Ovary (tissue), 9 donors: ENCODE results near the gene SGPL1. TPM values are rescaled to one million over a fixed set of nuclear protein-coding genes. Genes with fewer than 3 reads are reported as not detected.
A peak's percentile ranks its signal among the peaks of the same experiment; 100 is the strongest.

Experiments used
- DNase-seq, 5 donors: peaks; one replicate each; pipeline ENCODE4 v3.0.0-alpha.2; 2019 to 2020
- H3K27ac ChIP-seq, 2 donors: fragments of 200-600 bp; one replicate each; pipeline versions ENCODE4 v1.5.1 to v1.8.0; 2019 to 2022
- H3K27me3 ChIP-seq: fragments of 200-600 bp; one replicate; pipeline ENCODE4 v1.8.0; 2022
- H3K36me3 ChIP-seq: fragments of 200-600 bp; sonication (generic); one replicate; pipeline ENCODE4 v1.5.1; 2019
- H3K4me1 ChIP-seq: one replicate; pipeline ENCODE4 v1.8.1; 2013; ENCODE audit warnings: mild to moderate bottlenecking, moderate library complexity; ENCODE audit not compliant: insufficient read depth
- H3K4me3 ChIP-seq: fragments of 200-600 bp; sonication (generic); one replicate; pipeline ENCODE4 v1.5.1; 2017
- H3K9me3 ChIP-seq, 2 donors: fragments of 200-600 bp in 1 of 2; sonication (generic) in 1 of 2; one replicate each; pipeline versions ENCODE4 v1.5.1 to v1.8.1; 2013 to 2019; ENCODE audit warnings: mild to moderate bottlenecking in 1 of 2, moderate library complexity in 1 of 2
- EP300 ChIP-seq: sonication (generic); formaldehyde crosslinking; IDR thresholded peaks from one replicate; pipeline ENCODE4 v1.6.1; 2017; ENCODE audit warnings: antibody characterized with exemption
- POLR2A ChIP-seq: fragments of 450-650 bp; IDR thresholded peaks from one replicate; pipeline ENCODE4 v1.6.1; 2017; ENCODE audit warnings: antibody characterized with exemption, mild to moderate bottlenecking, moderate library complexity
- WGBS, 3 donors: extraction: QIAGEN DNeasy Blood & Tissue Kit in 1 of 3; methylation state at CpG; one replicate each; pipeline versions ENCODE4 v1.1.5 to v1.1.7; 2013 to 2017; 5-methylcytosine and 5-hydroxymethylcytosine counted together
- intact Hi-C, 4 donors: fragments of 100-400 bp; cut with DNase I; formaldehyde crosslinking; loops; one replicate each; pipeline versions ENCODE4 v1.11.0 to v1.15.1; 2022 to 2023
- polyA plus RNA-seq, 2 donors: library from polyadenylated mRNA; stranded (reverse); fragments of 200-250 nt in 1 of 2; fragments of 350-450 nt in 1 of 2; fragmentation: Illumina TruSeq in 1 of 2; extraction: RNeasy Lipid Tissue Mini Kit (QIAGEN cat#74804) in 1 of 2; gene quantifications; one replicate each; pipeline ENCODE4 v1.2.3, GENCODE V29; 2013 to 2014
- total RNA-seq, 7 donors: library from RNA; depleted of rRNA in 2 of 7; stranded (reverse); fragments of >200 nt in 2 of 7; fragmentation: NEBNext Ultra II Directional in 3 of 7; extraction: Animal tissue kit (Norgen Biotek cat#: 25700) in 3 of 7; gene quantifications; one replicate each; pipeline versions ENCODE4 v1.1.0 to v1.2.4, GENCODE V29; 2016 to 2023
- TF ChIP-seq, protein P1 (sequence below), 3 donors: fragments of 450-650 bp in 2 of 3; fragments of 200-600 bp in 1 of 3; IDR thresholded peaks; one replicate each; pipeline versions ENCODE4 v1.5.1 to v1.8.0; 2016 to 2022; ENCODE audit warnings: antibody characterized with exemption in 3 of 3, mild to moderate bottlenecking in 1 of 3
- donor health status: DM: no; HTN: no; CAD: no; lungs with moderate emphysema.
- donor health status: DM: no; HTN: no; CAD: no.
- donor health status: Bipolar disorder and iron deficiency.
- donor health status: DM: yes; HTN: yes; CAD: no.
- donor health status: DM: no; HTN: no; CAD: no.
- donor health status: DM: yes; HTN: yes; CAD: no.

Gene SGPL1
- total and polyA plus RNA-seq, 9 donors, result 8.0 to 52.6 (median 30.8) TPM

DNA sequence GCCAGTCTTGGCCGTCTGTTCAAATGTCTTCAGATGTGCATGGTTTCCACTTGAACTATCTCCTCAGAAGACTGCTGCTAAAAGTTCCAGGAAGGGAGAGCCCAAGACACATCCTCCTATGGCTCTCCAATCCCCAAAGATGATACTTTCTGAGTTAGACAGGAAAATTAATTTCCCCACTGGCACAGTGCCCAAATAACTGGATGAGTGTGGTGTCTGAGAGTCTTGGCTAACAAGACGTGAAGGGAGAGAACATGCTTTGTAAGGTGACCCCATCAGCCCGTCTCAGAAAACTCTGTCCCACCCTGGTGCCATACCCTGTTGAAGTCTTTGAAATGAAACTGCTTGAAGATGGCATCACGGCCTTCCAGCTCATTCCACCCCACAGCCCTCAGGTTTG lies 69.7 kb downstream of the SGPL1 start:
- no peak for DNase-seq
- no peaks in the 10 kb centered on the region for H3K36me3 ChIP-seq
- intact Hi-C loops, result loop anchor here in 2 of 4 donors (10.0 kb wide), 2 partner anchors 71 to 331 kb away; partner anchors contain the start of gene SGPL1 (in 1 of the 2)
- peaks cover 3% of the 10 kb centered on the region for H3K4me1 ChIP-seq
- H3K9me3 ChIP-seq, result no peaks in the 10 kb centered on the region
- 78 to 84% (median 80%) methylated on average over 4 of the region's 4 CpGs for WGBS, 3 donors
- H3K4me3 ChIP-seq, result no peak overlapping the region
- H3K27ac ChIP-seq, result no peak overlapping the region
- H3K27me3 ChIP-seq, result no peaks in the 10 kb centered on the region
- TF ChIP-seq POLR2A (no peak), EP300 (no peak)
- TF ChIP-seq, protein P1, sequence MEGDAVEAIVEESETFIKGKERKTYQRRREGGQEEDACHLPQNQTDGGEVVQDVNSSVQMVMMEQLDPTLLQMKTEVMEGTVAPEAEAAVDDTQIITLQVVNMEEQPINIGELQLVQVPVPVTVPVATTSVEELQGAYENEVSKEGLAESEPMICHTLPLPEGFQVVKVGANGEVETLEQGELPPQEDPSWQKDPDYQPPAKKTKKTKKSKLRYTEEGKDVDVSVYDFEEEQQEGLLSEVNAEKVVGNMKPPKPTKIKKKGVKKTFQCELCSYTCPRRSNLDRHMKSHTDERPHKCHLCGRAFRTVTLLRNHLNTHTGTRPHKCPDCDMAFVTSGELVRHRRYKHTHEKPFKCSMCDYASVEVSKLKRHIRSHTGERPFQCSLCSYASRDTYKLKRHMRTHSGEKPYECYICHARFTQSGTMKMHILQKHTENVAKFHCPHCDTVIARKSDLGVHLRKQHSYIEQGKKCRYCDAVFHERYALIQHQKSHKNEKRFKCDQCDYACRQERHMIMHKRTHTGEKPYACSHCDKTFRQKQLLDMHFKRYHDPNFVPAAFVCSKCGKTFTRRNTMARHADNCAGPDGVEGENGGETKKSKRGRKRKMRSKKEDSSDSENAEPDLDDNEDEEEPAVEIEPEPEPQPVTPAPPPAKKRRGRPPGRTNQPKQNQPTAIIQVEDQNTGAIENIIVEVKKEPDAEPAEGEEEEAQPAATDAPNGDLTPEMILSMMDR (IDR thresholded peaks at IDR 0.05), result no peak

DNA sequence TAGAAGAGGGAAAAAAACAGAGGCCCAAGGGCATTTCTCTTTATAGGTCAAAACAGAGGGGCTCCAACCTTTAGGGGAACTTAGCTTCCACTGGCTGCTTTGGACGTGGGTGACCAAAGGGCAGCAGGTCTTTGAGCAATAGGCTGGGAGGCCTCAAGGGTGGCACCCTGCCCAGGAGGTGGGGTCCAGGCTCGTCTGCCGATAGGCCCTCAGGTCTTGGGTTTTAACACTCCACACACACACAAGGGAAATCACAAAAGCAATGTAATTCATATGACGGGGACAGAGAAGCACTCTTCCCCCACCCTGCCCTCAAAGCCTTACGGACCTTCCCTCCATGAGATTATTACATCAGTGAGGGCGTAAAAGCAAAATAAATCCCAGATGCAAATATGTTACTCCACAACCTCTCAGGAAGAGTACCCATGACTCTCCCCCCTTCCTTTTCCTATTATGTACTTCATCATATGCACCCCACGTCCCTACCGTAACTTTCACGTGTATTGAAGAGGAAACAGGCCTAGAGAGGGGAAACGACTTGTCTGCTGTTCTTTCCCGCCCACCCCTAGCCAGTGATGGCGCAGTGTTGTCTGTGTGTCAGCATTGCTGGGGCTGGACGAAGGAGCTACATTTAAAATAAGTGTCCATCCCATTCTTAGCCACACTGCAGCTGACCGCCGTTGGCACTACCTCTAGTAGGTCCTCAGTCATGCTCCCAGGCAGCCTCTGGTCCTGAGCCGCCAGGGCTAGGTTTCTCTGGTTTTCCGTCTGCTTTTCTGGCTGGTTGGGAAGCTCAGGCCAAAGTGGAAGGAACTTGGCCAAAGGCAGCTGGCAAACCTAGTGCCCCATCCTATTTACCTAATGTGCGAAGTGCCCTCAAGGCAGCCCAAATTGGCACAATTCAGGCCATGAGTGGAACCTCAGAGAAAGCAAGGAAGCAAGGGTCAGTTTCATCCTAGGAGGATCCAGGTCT lies 70.5 kb downstream of the SGPL1 start:
- Histone ChIP-seq H3K4me3 (no peak overlapping the region), H3K36me3 (no peaks in the 10 kb centered on the region), H3K27ac (no peak overlapping the region), H3K27me3 (no peaks in the 10 kb centered on the region), H3K9me3 (no peaks in the 10 kb centered on the region), H3K4me1 (peaks cover 9% of the 10 kb centered on the region)
- intact Hi-C loops, result loop anchor here in 2 of 4 donors (10.0 kb wide), 2 partner anchors 71 to 331 kb away; partner anchors contain the start of gene SGPL1 (in 1 of the 2)
- no peak for DNase-seq
- TF ChIP-seq, protein P1 (IDR thresholded peaks at IDR 0.05), result no peak
- no peak for TF ChIP-seq POLR2A
- no peak for TF ChIP-seq EP300
- 86 to 87% (median 86%) methylated on average over 18 of the region's 18 CpGs for whole genome bisulfite sequencing, 3 donors

DNA sequence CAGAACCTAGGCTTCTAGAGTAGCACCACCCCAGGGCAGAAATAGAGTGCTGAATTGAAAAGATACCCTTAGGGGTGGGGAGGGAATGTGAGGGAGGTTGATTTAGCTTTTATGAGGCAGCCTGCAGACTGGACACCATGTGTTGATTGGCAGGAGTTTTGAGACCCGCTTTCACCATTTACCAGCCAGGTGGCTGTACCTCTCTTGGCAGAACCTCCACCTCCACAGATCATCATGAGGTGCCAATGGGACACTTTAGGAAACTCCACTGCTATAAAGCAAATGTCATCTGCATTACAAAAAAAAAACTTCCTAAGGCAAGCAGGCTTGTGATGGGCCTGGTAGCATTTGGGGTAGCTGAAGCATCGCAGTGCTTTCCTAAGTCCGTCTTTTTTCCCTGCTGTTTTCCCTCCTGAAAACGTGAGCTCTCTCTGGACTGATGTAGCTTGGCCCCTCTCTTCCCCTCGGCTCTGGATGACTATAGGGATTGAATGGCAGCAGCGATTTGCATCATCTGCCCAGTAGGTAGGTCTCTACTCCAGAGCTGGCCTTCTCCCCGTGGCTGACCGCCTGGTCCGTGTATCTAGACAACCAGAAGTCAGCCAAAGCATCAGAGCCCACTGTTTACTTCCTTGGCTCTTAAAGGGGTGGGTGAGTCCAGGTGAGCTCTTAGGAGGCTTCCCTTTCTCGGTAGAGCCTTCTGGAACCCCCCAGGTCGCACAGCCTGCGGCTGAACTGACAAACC lies 71.3 kb downstream of the SGPL1 start:
- 57 to 61% (median 59%) methylated on average over 12 of the region's 12 CpGs for WGBS, 3 donors
- no peak for TF ChIP-seq EP300
- no peak for TF ChIP-seq POLR2A
- TF ChIP-seq, protein P1 (IDR thresholded peaks at IDR 0.05), result no peak
- Histone ChIP-seq H3K36me3 (no peaks in the 10 kb centered on the region), H3K4me1 (peaks cover 10% of the 10 kb centered on the region), H3K4me3 (peak overlapping the region; percentile 77), H3K27me3 (no peaks in the 10 kb centered on the region), H3K27ac (peak overlapping the region; percentile 91), H3K9me3 (no peaks in the 10 kb centered on the region)
- no peak for DNase-seq
- intact Hi-C loops, result loop anchor here in 2 of 4 donors (10.0 kb wide), 2 partner anchors 72 to 332 kb away; partner anchors contain the start of gene SGPL1 (in 1 of the 2)
